Endothelial cell of umbilical vein (primary cell): ENCODE results near the gene MPLKIP.

Experiments
- MYC ChIP-seq: IDR thresholded peaks from one replicate; pipeline ENCODE4 v1.6.1; 2011; ENCODE audit warnings: mild to moderate bottlenecking, low read depth, low read length
- POLR2A ChIP-seq: IDR thresholded peaks from 2 replicates; pipeline ENCODE4 v1.6.1; 2012; ENCODE audit warnings: low read depth, mild to moderate bottlenecking, control low read depth, low read length
- TF ChIP-seq, protein P1 (sequence below), 2 donors: IDR thresholded peaks; 1 replicate in 1 of 2; 2 replicates in 1 of 2; pipeline ENCODE4 v1.5.1; 2011; ENCODE audit warnings: low read length in 2 of 2, mild to moderate bottlenecking in 2 of 2, moderate library complexity in 2 of 2, control low read depth in 1 of 2, inconsistent platforms in 1 of 2, low read depth in 1 of 2; ENCODE audit not compliant: insufficient read depth in 1 of 2; ENCODE audit errors: extremely low read depth in 1 of 2

DNA sequence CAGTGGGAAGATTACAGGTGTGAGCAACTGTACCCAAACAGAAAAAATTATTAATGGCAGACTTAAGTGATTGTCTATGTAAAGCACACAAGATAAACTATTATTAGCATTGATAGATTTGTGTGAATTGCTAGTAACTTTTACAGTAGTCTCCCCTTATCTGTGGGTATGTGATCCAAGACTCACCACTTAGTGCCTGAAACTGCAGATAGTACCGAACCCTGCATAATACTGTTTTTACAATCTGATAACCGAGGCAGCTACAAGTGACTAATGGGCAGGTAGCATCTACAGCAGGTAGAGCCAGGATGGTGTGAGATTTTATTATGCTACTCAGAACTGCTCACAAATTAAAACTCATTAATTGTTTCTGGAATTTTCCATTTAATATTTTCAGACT, 31.5 kb downstream of the MPLKIP start:
- TF ChIP-seq, protein P1, sequence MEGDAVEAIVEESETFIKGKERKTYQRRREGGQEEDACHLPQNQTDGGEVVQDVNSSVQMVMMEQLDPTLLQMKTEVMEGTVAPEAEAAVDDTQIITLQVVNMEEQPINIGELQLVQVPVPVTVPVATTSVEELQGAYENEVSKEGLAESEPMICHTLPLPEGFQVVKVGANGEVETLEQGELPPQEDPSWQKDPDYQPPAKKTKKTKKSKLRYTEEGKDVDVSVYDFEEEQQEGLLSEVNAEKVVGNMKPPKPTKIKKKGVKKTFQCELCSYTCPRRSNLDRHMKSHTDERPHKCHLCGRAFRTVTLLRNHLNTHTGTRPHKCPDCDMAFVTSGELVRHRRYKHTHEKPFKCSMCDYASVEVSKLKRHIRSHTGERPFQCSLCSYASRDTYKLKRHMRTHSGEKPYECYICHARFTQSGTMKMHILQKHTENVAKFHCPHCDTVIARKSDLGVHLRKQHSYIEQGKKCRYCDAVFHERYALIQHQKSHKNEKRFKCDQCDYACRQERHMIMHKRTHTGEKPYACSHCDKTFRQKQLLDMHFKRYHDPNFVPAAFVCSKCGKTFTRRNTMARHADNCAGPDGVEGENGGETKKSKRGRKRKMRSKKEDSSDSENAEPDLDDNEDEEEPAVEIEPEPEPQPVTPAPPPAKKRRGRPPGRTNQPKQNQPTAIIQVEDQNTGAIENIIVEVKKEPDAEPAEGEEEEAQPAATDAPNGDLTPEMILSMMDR (IDR thresholded peaks at IDR 0.05; ENCODE audit: extremely low read depth in 1 of 2, insufficient read depth in 1 of 2, low read depth in 1 of 2, low read length in 2 of 2): no peak
- TF ChIP-seq MYC (no peak), POLR2A (no peak)
